CD8-positive, alpha-beta memory T cell (primary cell): ENCODE data around the gene PHF1. TPM values are rescaled to one million over a fixed set of nuclear protein-coding genes. Genes with fewer than 3 reads are reported as not detected.

Source experiments
- CTCF ChIA-PET: fragments of 350-600 bp; sonication (Branson Sonifier 250); formaldehyde crosslinking; loops from one replicate; lab custom pipeline; 2021; ENCODE audit warnings: antibody characterized with exemption; lab: Charles Lee
- POLR2A ChIA-PET: fragments of 350-600 bp; sonication (Branson Sonifier 250); formaldehyde crosslinking; loops from one replicate; lab custom pipeline; 2021; ENCODE audit warnings: antibody characterized with exemption; lab: Charles Lee
- DNase-seq, 5 donors: peaks; one replicate each; pipeline versions ENCODE4 v3.0.0 to v3.0.0-alpha.2; 2020 to 2022; ENCODE audit warnings: mixed read lengths in 1 of 5
- H3K27ac ChIP-seq: one replicate; pipeline ENCODE4 v1.7.0; 2013; ENCODE audit warnings: low read depth, mild to moderate bottlenecking, low read length, moderate library complexity
- H3K27me3 ChIP-seq: 2 replicates; pipeline ENCODE4 v1.7.0; 2013; ENCODE audit warnings: low read length, mild to moderate bottlenecking; ENCODE audit not compliant: insufficient read depth, poor library complexity, severe bottlenecking
- H3K36me3 ChIP-seq: 2 replicates; pipeline ENCODE4 v1.7.0; 2013; ENCODE audit warnings: mild to moderate bottlenecking, low read length, moderate library complexity; ENCODE audit not compliant: insufficient read depth
- H3K4me1 ChIP-seq: 2 replicates; pipeline ENCODE4 v1.7.0; 2013; ENCODE audit warnings: mild to moderate bottlenecking, low read length, moderate library complexity; ENCODE audit not compliant: insufficient read depth
- H3K4me3 ChIP-seq: 2 replicates; pipeline ENCODE4 v1.7.0; 2013; ENCODE audit warnings: mild to moderate bottlenecking, low read length
- H3K9me3 ChIP-seq: 2 replicates; pipeline ENCODE4 v1.7.0; 2013; ENCODE audit warnings: mild to moderate bottlenecking, low read length
- H3K27ac Mint-ChIP-seq, 8 donors: one replicate each; pipeline ENCODE4 v1.8.0; 2020 to 2021; ENCODE audit warnings: mixed read lengths in 8 of 8, mild to moderate bottlenecking in 6 of 8, inconsistent platforms in 3 of 8, moderate library complexity in 3 of 8
- H3K27me3 Mint-ChIP-seq, 2 donors: one replicate each; pipeline ENCODE4 v1.8.0; 2020 to 2021; ENCODE audit warnings: mixed read lengths in 2 of 2, mild to moderate bottlenecking in 1 of 2, moderate library complexity in 1 of 2
- H3K36me3 Mint-ChIP-seq, 3 donors: one replicate each; pipeline ENCODE4 v1.8.0; 2020 to 2021; ENCODE audit warnings: mixed read lengths in 3 of 3, inconsistent platforms in 1 of 3, mild to moderate bottlenecking in 1 of 3
- H3K4me1 Mint-ChIP-seq, 3 donors: one replicate each; pipeline ENCODE4 v1.8.0; 2020 to 2021; ENCODE audit warnings: mixed read lengths in 3 of 3, inconsistent platforms in 1 of 3, mild to moderate bottlenecking in 1 of 3
- H3K4me3 Mint-ChIP-seq, 7 donors: one replicate each; pipeline ENCODE4 v1.8.0; 2020 to 2021; ENCODE audit warnings: mixed read lengths in 7 of 7, mild to moderate bottlenecking in 6 of 7, moderate library complexity in 4 of 7, inconsistent platforms in 2 of 7
- H3K9me3 Mint-ChIP-seq, 5 donors: one replicate each; pipeline ENCODE4 v1.8.0; 2020 to 2022; ENCODE audit warnings: mixed read lengths in 5 of 5, mild to moderate bottlenecking in 3 of 5, moderate library complexity in 2 of 5, inconsistent platforms in 1 of 5
- polyA plus RNA-seq: library from polyadenylated mRNA; unstranded; fragments of 300-500 nt; fragmentation: Illumina TruSeq; gene quantifications from one replicate; pipeline ENCODE4 v1.2.3, GENCODE V29; 2021
- total RNA-seq, 2 experiments: library from RNA; stranded (reverse); gene quantifications; one replicate each; pipeline ENCODE4 v1.2.3, GENCODE V29; 2021

Gene PHF1
- total and polyA plus RNA-seq, 3 experiments from 2014 or later, result 38.5 to 76.5 (median 43.3) TPM

- H3K9me3 ChIP-seq, result no peaks in the 10 kb centered on the region
- Mint-ChIP-seq H3K4me1 (peaks cover 75 to 82% (median 82%) of the 10 kb centered on the region in 3 donors), H3K27me3 (peaks cover 0 to 11% of the 10 kb centered on the region in 2 donors), H3K4me3 (peak overlapping the region; percentile 84 to 94 (median 91)), H3K27ac (peak overlapping the region; percentile 97 to 100 (median 99)), H3K9me3 (no peaks in the 10 kb centered on the region), H3K36me3 (peaks cover 0 to 14% (median 0%) of the 10 kb centered on the region in 3 donors)
- no peaks in the 10 kb centered on the region for H3K27me3 ChIP-seq
- DNase-seq, result peak; percentile 66 to 86 (median 67)
- peaks cover 66% of the 10 kb centered on the region for H3K4me1 ChIP-seq
- H3K27ac ChIP-seq, result peak overlapping the region; percentile 83
- ChIA-PET POLR2A (no interaction called here), CTCF (interaction anchor here (0.6 kb wide), 1 partner anchor 26 kb away, joined by 3 read pairs; the partner anchor contains the start of gene ZBTB9)
- peak overlapping the region; percentile 74 for H3K4me3 ChIP-seq
- no peaks in the 10 kb centered on the region for H3K36me3 ChIP-seq
Observed at GRCh38 chr6:33427585-33428223, 16.9 kb downstream of the PHF1 start.

- DNase-seq, result peak in 1 of 5 donors; percentile 61
- ChIA-PET CTCF (interaction anchor here (0.6 to 2.7 kb wide), 6 partner anchors 11 to 111 kb away, joined by 3 to 15 read pairs (median 4); partner anchors contain the start of genes CUTA, ZBTB22 and ZBTB9), POLR2A (interaction anchor here (0.9 to 1.3 kb wide), 3 partner anchors 12 to 37 kb away, joined by 3 to 5 read pairs (median 3); partner anchors contain the start of gene ZBTB9)
- Histone ChIP-seq H3K27ac (peak overlapping the region; percentile 66), H3K4me1 (peaks cover 71% of the 10 kb centered on the region), H3K36me3 (no peaks in the 10 kb centered on the region), H3K9me3 (no peaks in the 10 kb centered on the region), H3K4me3 (peak overlapping the region; percentile 72), H3K27me3 (no peaks in the 10 kb centered on the region)
- Mint-ChIP-seq H3K4me3 (peak overlapping the region; percentile 88 to 94 (median 89)), H3K27me3 (peaks cover 0 to 11% of the 10 kb centered on the region in 2 donors), H3K36me3 (peaks cover 0 to 18% (median 0%) of the 10 kb centered on the region in 3 donors), H3K27ac (peak overlapping the region; percentile 67 to 98 (median 97)), H3K4me1 (peaks cover 80 to 87% (median 83%) of the 10 kb centered on the region in 3 donors), H3K9me3 (no peaks in the 10 kb centered on the region)
Observed at GRCh38 chr6:33428224-33428965, 17.6 kb downstream of the PHF1 start.

- Mint-ChIP-seq H3K4me1 (peaks cover 81 to 89% (median 81%) of the 10 kb centered on the region in 3 donors), H3K9me3 (no peaks in the 10 kb centered on the region), H3K4me3 (peak overlapping the region; percentile 88 to 94 (median 89)), H3K27ac (peak overlapping the region; percentile 76 to 98 (median 97)), H3K36me3 (peaks cover 0 to 21% (median 0%) of the 10 kb centered on the region in 3 donors), H3K27me3 (peaks cover 0 to 11% of the 10 kb centered on the region in 2 donors)
- Histone ChIP-seq H3K27ac (peak overlapping the region; percentile 66), H3K27me3 (no peaks in the 10 kb centered on the region), H3K4me3 (peak overlapping the region; percentile 72), H3K36me3 (no peaks in the 10 kb centered on the region), H3K9me3 (no peaks in the 10 kb centered on the region), H3K4me1 (peaks cover 68% of the 10 kb centered on the region)
- DNase-seq, result no peak
- ChIA-PET POLR2A (interaction anchor here (0.6 to 1.3 kb wide), 4 partner anchors 12 to 111 kb away, joined by 3 to 5 read pairs (median 4); partner anchors contain the start of gene ZBTB9), CTCF (interaction anchor here (0.9 to 2.7 kb wide), 5 partner anchors 11 to 111 kb away, joined by 3 to 15 read pairs (median 4); partner anchors contain the start of genes CUTA, ZBTB22 and ZBTB9)
Observed at GRCh38 chr6:33428966-33429749, 18.3 kb downstream of the PHF1 start.

GRCh38 chr6:33429750-33430052, 18.9 kb downstream of the PHF1 start:
- no peaks in the 10 kb centered on the region for H3K9me3 Mint-ChIP-seq
- ChIA-PET POLR2A (interaction anchor here (1.1 to 2.5 kb wide), 4 partner anchors 24 to 150 kb away, joined by 4 to 14 read pairs (median 6); partner anchors contain the start of genes BAK1 and ZBTB9), CTCF (interaction anchor here (1.1 to 2.7 kb wide), 2 partner anchors 12 to 27 kb away, joined by 3 to 15 read pairs; partner anchors contain the start of gene CUTA)
- peak in 2 of 5 donors; percentile 47 to 50 for DNase-seq
- peak overlapping the region; percentile 88 to 94 (median 89) for H3K4me3 Mint-ChIP-seq
- H3K27me3 Mint-ChIP-seq, result peaks cover 0 to 11% of the 10 kb centered on the region in 2 donors
- Histone ChIP-seq H3K9me3 (no peaks in the 10 kb centered on the region), H3K4me1 (peaks cover 64% of the 10 kb centered on the region), H3K36me3 (no peaks in the 10 kb centered on the region), H3K27me3 (no peaks in the 10 kb centered on the region), H3K27ac (peak overlapping the region; percentile 66), H3K4me3 (peak overlapping the region; percentile 72)
- peaks cover 76 to 84% (median 77%) of the 10 kb centered on the region in 3 donors for H3K4me1 Mint-ChIP-seq
- peak overlapping the region; percentile 76 to 98 (median 97) for H3K27ac Mint-ChIP-seq
- peaks cover 0 to 23% (median 0%) of the 10 kb centered on the region in 3 donors for H3K36me3 Mint-ChIP-seq

GRCh38 chr6:33430334-33430733, 19.5 kb downstream of the PHF1 start:
- H3K9me3 Mint-ChIP-seq, result no peaks in the 10 kb centered on the region
- ChIA-PET CTCF (interaction anchor here (0.8 to 2.7 kb wide), 7 partner anchors 8 to 182 kb away, joined by 3 to 15 read pairs (median 3); partner anchors contain the start of gene CUTA), POLR2A (interaction anchor here (0.5 to 2.5 kb wide), 11 partner anchors 11 to 191 kb away, joined by 3 to 14 read pairs (median 4); partner anchors contain the start of genes BAK1, ITPR3, RPS18 and VPS52)
- Histone ChIP-seq H3K36me3 (no peaks in the 10 kb centered on the region), H3K4me3 (peak overlapping the region; percentile 34), H3K27me3 (no peaks in the 10 kb centered on the region), H3K27ac (peak overlapping the region; percentile 4), H3K4me1 (peaks cover 58% of the 10 kb centered on the region), H3K9me3 (no peaks in the 10 kb centered on the region)
- H3K27ac Mint-ChIP-seq, result peak overlapping the region; percentile 76 to 98 (median 96)
- peaks cover 70 to 78% (median 70%) of the 10 kb centered on the region in 3 donors for H3K4me1 Mint-ChIP-seq
- peak overlapping the region; percentile 88 to 94 (median 89) for H3K4me3 Mint-ChIP-seq
- peak in 1 of 5 donors; percentile 50 for DNase-seq
- H3K27me3 Mint-ChIP-seq, result peaks cover 0 to 11% of the 10 kb centered on the region in 2 donors
- H3K36me3 Mint-ChIP-seq, result peaks cover 0 to 26% (median 0%) of the 10 kb centered on the region in 3 donors

GRCh38 chr6:33430991-33431879, 20.4 kb downstream of the PHF1 start:
- ChIA-PET POLR2A (interaction anchor here (0.7 to 2.5 kb wide), 10 partner anchors 10 to 190 kb away, joined by 3 to 14 read pairs (median 4); partner anchors contain the start of genes BAK1, ITPR3 and ZBTB9), CTCF (interaction anchor here (0.7 to 2.7 kb wide), 9 partner anchors 9 to 183 kb away, joined by 3 to 15 read pairs (median 3); partner anchors contain the start of gene CUTA)
- Histone ChIP-seq H3K36me3 (no peaks in the 10 kb centered on the region), H3K27ac (peak overlapping the region; percentile 36), H3K4me3 (peak overlapping the region; percentile 34), H3K9me3 (no peaks in the 10 kb centered on the region), H3K4me1 (peaks cover 56% of the 10 kb centered on the region), H3K27me3 (no peaks in the 10 kb centered on the region)
- peaks cover 0 to 11% of the 10 kb centered on the region in 2 donors for H3K27me3 Mint-ChIP-seq
- H3K27ac Mint-ChIP-seq, result peak overlapping the region; percentile 82 to 98 (median 96)
- no peaks in the 10 kb centered on the region for H3K9me3 Mint-ChIP-seq
- H3K4me3 Mint-ChIP-seq, result peak overlapping the region; percentile 88 to 94 (median 89)
- H3K36me3 Mint-ChIP-seq, result peaks cover 0 to 35% (median 1%) of the 10 kb centered on the region in 3 donors
- H3K4me1 Mint-ChIP-seq, result peaks cover 63 to 71% (median 66%) of the 10 kb centered on the region in 3 donors
- DNase-seq, result peak; percentile 72 to 93 (median 83)
